Measurements from ENCODE around the gene TSPYL1.

DNA sequence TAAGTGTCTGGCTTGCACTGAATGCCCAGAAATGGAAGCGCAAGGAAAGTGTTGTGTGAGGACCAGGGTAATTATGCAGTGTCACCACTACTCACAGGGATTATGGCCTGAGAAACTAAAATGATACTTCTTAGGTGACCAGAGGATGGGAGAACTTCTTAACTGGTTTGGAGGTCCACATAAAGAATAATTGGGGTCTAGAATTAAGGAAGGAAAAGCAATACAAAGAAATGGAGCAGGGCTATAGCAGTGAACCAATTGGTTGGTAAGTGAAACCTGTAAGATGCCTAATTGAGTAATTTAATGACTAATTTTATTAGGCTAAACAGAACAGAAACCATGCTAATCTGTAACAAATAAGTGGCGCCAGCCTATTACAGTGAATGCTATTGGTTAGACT lies 31.2 kb downstream of the TSPYL1 start:
- TF ChIP-seq, protein P1, sequence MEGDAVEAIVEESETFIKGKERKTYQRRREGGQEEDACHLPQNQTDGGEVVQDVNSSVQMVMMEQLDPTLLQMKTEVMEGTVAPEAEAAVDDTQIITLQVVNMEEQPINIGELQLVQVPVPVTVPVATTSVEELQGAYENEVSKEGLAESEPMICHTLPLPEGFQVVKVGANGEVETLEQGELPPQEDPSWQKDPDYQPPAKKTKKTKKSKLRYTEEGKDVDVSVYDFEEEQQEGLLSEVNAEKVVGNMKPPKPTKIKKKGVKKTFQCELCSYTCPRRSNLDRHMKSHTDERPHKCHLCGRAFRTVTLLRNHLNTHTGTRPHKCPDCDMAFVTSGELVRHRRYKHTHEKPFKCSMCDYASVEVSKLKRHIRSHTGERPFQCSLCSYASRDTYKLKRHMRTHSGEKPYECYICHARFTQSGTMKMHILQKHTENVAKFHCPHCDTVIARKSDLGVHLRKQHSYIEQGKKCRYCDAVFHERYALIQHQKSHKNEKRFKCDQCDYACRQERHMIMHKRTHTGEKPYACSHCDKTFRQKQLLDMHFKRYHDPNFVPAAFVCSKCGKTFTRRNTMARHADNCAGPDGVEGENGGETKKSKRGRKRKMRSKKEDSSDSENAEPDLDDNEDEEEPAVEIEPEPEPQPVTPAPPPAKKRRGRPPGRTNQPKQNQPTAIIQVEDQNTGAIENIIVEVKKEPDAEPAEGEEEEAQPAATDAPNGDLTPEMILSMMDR (IDR thresholded peaks at IDR 0.05), result no peak
- TF ChIP-seq POLR2A (IDR thresholded peaks at IDR 0.05) (no peak), EP300 (IDR thresholded peaks at IDR 0.05) (no peak)

All from ovary (tissue), 3 donors.